HG02678 (cell line): ENCODE data around the gene TIGD7.

Source experiments
- ATAC-seq: cut with Tn5 transposase; IDR thresholded peaks from one replicate; pipeline ENCODE4 v1.9.1; 2021; ENCODE audit warnings: mild to moderate bottlenecking, moderate library complexity; ENCODE audit not compliant: unreplicated experiment

TIGD7 gene, protein sequence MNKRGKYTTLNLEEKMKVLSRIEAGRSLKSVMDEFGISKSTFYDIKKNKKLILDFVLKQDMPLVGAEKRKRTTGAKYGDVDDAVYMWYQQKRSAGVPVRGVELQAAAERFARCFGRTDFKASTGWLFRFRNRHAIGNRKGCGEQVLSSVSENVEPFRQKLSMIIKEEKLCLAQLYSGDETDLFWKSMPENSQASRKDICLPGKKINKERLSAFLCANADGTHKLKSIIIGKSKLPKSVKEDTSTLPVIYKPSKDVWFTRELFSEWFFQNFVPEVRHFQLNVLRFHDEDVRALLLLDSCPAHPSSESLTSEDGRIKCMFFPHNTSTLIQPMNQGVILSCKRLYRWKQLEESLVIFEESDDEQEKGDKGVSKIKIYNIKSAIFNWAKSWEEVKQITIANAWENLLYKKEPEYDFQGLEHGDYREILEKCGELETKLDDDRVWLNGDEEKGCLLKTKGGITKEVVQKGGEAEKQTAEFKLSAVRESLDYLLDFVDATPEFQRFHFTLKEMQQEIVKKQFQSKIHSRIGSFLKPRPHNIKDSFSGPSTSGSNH

DNA sequence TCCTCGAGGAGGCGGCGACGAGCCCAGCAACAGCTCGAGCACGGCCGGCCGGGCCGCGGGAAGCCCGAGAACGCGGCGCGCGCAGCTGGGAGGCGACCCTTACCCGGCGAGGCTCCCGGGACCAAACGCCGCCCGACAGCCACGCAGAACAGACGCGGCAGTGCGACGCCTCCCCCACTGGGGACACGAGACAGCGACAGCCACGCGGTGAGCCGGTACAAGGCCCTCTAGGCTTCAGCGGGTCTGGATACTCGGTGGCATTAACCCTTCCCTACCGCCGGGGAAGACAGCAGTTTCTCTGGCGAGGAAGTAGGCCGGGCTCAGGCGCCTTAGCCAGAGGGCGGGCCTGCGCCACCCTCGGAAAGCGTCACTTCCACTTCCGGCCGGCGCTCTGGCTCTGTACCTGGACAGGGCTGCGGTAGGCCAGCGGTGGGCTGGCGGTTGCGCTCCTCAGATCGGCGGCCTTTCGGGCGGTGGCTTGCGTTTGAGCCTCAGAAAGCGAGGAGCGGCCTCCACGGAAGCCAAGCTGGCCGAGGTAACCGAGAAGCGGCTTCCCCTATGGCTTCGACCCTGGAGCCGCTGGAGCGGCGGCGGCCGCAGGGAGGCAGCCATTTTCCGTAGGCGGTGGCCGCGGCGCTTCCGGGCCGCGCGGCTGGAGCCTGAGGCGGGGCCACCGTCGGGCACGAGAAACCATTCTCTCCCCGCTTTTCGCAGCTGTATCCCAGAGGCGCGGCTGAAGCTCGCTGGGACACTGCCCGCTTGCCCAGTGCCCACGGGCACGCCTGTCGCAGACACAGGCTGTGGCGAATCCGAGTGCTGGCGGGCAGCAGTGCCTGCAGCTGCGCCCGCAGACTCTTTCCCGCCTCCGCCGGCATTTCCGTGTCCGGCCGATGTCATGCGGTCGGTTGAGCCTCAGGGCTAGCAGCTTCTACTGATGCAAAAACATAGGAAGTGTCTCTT, at the start of gene TIGD7, which contains the start of gene ZNF75A:
Gene TIGD7, minus strand, starts transcription at position 322 of the 960 bp plus-strand sequence. CDS start 4,816 bp downstream, outside the sequence.
Gene ZNF75A, plus strand, starts transcription at position 389 of the 960 bp plus-strand sequence. CDS start 2,932 bp downstream, outside the sequence.
- peak; percentile 96 for ATAC-seq

DNA sequence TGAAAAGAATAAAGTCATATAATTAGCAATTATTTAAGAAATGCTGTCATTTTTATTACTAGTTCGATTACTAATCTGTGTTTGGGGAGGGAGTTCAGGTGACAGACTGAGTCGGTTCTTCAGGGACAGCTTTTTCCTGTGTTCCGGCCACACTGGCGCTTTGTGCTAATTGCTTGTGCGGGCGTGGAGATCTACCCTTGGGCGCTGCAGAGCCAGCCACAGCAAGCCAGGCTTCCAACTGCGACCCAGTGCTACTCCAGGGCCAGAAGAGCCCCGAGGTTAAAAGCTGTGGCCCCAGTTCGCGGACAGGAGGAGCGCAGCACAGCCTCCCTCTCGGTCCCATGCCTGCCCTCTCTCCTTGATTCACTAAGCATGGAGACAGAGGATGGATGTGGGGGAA, 43.9 kb upstream of the TIGD7 start:
- no peak for ATAC-seq

DNA sequence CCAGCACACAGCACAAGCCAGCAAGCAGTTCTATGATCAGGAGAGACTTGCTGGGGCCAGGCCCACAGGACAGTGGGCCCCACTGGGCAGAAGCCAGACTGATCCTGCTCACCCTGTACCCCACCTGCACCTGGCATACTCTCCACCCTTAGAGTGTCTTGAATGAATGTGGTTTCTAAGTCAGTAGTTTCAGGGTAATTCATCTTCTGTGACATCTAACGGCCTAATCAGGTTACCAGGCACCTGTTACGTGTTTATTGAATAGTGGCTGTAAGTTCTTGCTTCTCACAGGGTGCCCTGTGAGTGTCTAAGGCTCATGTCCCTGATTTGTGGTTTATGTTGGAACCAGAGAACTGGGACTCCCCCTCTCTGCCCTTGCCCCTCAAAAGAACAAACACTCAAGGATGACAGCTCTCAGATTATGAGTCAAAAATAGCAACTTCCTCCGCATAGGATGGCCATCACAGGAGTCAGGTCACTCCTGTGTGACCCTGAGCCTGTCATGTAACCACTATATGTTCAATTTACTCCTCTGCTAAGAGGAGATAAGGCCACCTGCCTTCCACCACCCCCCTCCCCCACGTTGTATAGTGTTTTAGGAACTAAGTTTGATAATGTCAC, 43.4 kb upstream of the TIGD7 start:
- ATAC-seq: no peak

DNA sequence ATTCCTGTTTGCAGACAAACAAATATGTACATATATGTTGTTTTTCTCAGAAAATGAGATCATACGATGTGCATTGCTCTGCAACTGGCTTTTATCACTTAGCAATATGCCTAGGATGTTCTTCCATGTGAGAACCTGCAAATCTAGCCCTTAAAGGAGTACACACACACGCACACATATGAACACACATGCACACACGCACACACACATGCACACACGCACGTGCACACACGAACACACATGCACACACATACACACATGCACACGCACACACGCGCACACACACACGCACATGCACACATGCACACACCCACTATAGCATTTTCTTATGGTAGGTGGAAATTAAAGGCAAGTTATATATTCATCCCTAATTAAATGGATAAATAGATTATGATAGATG, 42.4 kb upstream of the TIGD7 start:
- ATAC-seq: no peak

DNA sequence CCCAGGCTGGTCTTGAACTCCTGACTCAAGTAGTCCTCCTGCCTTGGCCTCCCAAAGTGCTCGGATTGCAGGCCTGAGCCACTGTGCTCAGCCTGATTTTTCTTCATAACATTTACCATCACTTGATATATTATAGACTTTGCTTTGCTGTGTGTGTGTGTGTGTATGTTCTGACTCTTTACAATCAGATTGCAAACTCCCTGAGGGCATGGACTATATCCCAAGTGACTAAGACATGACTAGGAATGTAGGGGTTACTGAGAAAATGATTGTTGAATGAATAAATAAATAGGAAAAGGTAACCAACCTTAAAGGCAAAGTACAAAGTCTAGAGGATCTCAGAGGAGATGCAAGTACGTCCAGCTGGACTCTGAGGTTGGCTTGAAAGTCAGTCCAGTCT, 40.8 kb upstream of the TIGD7 start:
- ATAC-seq: no peak

DNA sequence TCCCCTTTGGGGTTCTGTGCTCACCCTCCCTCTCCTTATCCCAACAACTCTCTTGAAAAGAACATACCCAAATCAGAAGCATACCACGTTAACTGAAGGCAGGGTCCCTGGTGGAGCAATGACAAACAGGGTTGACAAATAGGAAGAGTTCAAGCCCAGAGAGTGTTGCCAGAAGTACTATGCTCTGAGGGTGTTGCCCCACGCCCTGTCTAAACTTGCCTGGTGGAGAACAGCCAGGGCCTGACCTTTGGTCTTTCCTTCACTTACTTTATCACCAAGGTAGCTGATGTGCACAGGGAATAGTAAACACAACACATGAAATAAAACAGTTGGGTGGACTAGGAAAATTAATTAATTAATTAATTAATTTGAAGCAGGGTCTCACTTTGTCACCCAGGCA, 23.4 kb upstream of the TIGD7 start:
- ATAC-seq: no peak

DNA sequence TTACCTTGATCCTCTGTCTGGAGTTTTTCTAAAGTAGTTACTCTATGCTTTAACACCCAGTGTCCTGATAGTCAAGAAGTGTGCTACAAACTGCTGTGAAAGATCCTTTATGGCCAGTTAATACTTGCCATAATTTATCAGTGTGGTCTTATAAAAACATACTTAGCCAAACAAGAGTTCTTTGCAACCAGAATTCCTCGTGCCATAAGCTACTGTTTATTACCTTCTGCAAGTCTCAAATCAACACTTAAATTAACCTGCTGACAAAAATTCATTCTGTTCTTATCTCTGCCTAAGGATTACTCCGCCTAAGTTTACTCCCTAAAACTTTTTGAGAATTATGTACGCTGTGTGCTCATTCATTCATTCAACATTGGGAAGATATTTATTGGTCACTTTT, 22.9 kb upstream of the TIGD7 start:
- ATAC-seq: no peak

DNA sequence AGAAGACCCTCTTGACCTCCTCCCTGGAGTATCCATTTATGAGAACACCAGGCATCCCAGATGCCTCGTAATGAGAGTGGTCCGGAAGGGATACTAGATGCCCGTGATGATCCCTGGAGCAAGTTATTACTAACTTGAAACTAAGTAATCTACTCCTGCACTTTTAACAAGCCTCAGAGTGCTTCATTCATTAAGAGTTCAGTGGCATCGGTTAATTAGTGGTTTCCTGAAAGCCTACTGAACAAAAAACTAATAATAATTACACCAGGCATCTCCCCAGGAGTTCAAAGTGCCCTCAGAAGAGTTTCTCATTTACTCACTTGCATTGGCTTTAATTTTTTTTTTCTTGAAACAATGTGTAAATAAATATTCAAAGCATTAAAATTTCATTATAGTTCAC, 22.3 kb upstream of the TIGD7 start:
- no peak for ATAC-seq

DNA sequence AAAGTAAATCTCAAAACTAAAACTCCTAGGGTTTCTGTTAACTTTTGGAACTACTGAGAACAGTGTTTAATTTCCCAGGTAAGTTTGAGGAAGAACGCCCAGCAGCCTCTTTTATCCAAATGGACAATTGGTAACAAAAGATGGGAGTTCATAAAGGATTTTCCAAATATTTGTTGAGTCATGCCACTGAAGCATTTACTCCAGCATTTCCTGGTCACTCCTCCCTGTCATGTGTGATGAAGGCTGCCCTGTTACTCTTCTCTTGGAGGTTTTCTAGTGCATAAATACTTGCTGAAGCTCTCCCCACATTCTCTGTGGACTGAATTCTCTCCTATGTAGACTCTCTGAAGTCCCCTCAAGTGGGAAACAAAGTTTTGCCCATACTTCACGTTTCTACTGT, 16.6 kb upstream of the TIGD7 start:
- ATAC-seq: no peak

DNA sequence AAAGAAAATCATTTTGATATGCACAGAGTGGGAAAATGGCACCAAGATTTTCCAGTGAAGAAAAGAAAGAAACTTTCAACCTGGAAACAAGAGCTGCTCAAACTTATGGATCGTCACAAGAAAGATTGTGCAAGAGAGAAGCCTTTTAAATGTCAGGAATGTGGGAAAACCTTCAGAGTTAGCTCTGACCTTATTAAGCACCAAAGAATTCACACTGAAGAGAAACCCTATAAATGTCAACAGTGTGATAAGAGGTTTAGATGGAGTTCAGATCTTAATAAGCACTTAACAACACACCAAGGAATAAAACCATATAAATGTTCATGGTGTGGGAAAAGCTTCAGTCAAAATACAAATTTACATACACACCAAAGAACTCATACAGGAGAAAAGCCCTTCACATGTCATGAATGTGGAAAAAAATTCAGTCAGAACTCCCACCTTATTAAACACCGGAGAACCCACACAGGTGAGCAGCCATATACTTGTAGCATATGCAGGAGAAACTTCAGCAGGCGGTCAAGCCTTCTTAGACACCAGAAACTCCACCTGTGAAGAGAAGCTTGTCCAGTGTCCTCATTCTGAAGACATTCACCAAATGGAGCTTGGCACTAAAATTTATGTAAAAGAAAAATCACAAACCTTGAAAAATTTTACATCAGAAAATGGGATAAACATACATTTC, 12.2 kb upstream of the TIGD7 start:
- no peak for ATAC-seq

DNA sequence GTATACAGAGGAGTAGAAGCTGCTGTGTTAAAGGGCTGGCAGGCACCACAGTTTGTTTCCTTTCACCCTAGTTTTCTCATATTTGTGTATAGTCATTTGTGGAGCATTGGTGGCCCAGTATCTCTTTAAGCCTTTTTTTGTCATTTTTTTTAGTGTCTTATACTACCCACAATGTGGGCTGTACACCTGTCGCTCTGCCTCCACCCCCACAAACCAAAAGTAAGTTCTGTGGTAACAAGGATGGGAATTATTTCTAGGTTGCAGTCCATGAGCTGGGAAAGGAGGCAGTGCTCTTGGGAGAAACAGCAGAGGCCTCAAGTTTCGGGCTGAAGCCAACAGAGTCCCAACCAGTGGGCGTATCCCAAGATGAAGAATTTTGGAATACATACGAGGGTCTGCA, 6.3 kb upstream of the TIGD7 start:
- ATAC-seq: no peak

DNA sequence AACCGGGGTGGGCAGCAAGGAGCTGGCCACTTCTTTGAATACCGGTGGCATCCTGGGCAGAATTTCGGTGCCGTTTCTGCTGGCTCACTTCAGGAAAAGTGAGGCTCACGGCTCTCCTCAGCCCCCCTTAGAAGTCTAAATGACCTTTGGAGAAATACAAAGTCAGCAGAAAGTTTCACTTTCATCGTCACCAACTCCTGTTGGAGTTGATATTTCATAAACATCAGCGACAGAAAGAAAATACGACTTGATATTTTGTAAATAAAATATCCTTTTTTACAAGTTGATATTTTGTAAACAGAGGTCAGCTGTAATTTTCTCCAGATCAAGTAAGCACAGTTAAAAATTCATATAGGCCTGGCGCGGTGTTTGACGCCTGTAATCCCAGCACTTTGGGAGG, 848 bp upstream of the TIGD7 start:
- no peak for ATAC-seq

DNA sequence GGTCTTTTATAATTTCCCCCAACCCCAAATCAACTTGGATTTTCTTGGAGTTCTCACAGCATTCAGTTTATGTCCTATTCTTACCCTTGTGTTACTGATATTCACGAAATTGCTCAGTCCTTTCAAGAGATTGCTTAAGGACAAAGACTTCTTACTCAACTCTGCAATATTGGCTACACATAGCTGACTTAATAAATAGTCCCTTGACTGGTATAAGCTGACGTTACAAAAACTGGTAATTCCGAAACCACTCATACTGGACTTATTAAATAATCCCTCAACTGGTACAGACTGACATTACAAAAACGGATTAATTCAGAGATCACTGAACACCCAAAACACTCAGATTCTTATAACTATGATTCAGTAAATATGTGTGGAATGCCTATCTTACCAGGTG, 860 bp downstream of the TIGD7 start:
- ATAC-seq: no peak

DNA sequence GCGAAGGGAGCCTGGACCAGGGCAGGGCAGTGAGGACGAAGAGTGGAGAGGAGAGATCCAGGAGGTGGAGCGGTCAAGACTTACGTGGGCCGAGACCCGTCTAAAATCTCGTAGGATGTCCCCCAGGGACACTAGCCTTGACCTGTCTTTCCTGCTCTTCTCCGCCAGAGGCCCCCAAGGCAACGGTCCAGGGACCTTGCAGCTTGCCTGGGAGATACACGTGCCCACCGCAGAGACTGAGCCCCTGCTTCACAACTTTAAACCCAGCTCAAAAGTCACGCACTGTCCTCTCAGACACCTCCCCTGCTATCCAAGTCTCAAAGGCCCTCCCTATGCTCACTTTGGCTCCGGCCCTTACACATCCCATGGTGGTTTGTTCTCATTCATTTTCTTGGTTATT, 9.4 kb downstream of the TIGD7 start:
- no peak for ATAC-seq

DNA sequence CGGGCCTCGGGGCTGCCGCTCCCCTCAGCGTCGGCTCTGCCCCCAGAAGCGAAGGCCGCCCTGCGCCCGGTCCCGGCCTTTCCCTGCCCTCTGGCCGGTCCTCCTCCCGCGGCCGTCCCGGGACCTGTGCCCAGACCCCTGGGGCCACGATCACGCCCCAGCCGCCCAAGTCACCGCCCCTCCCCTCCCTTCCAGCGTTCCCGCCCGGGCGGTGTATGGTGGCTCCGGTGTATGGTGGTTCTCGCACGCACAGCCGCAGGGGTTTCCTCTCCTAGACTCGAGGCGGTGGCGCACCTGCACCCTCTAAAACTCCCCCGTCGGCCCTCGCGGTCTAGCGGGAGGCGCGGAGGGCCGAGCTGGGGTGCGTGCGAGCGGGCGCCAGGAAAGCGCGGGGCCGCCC, 10.0 kb downstream of the TIGD7 start:
- no peak for ATAC-seq

DNA sequence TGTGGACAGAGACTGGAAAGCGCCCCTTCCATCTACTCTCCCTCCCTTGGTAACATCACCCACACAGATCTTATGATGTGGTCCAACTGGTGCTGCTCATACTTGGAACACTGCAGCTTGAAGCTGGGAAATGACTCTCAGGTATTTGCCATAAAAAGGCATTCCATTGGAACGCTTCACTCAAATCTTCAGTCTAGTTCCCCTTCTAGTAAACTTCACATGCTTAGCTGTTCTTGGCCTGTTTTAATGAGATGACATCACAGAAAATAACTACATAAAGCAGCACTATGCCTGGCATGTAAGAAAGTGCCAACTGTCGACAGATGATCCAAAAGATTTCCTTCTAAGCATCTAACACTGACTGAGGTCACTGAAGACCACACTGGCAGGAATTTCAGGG, 12.6 kb downstream of the TIGD7 start:
- no peak for ATAC-seq

DNA sequence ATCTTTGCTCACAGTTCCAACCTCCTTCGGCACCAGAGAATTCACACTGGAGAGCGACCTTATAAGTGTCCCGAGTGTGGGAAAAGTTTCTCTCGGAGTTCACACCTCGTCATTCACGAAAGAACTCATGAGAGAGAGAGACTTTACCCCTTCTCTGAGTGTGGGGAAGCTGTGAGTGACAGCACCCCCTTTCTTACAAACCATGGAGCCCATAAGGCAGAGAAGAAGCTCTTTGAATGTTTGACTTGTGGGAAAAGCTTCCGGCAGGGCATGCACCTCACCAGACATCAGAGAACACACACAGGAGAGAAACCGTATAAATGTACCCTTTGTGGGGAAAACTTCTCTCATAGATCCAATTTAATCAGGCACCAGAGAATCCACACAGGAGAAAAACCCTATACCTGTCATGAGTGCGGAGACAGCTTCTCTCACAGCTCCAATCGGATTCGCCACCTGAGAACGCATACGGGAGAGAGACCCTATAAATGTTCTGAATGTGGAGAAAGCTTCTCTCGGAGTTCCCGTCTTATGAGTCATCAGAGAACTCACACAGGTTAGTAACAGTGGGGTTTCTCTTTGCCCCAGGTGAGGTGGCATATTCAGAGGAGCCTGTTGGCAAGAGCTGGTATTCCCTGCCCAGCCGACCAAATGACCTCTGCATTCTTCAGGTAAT, 15.1 kb downstream of the TIGD7 start:
- no peak for ATAC-seq

DNA sequence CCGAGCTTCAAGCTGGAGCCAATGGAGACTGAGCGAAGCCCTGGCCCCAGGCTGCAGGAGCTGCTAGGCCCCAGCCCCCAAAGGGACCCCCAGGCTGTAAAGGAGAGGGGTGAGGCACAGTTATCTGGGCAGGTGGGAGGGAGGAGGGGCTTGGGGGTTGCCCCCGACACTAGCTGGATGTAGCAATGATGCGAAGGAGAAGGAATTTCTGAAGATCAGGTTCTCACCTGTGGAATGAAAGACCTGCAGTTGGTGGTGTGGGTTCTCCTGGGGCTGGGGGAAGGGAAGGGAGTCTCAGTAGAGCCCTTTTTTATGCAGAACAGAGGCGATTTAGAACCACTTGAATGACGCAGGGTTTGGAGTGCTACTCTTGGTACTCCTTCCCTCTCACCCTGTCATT, 20.1 kb downstream of the TIGD7 start:
- ATAC-seq: no peak

DNA sequence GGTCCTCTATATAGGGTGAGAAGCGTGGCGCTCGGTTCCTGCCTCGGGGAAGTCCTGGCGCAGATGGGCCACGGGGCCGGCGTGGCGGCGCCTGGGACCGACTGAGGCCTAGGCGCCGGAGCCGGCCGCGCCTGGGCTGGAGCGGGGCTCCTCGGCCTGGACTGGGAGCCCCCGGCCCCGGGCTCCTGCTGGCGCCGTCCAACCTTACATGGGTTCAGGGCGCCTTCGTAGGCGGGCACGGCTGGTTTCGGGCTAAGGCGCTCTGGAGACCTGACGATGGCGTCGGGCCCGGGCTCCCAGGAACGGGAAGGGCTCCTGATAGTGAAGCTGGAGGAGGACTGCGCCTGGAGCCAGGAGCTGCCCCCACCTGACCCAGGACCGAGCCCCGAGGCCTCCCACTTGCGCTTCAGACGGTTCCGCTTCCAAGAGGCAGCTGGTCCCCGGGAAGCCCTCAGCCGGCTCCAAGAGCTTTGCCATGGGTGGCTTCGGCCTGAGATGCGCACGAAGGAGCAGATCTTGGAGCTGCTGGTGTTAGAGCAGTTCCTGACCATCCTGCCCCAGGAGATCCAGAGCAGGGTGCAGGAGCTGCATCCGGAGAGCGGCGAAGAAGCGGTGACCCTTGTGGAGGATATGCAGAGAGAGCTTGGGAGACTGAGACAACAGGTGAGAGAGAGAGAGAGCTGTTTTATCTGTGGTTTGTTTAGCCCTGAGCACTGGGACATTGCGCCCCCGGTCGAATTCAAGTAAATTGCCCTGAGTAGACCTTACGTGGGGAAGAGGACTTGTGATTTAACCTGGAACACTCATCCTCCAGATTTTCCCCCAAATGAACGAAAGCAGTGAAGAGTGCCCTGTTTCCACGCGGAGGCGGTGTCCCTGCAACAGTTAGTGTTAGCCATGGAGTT, 21.4 kb downstream of the TIGD7 start:
- ATAC-seq: no peak
